GM12878 (cell line): ENCODE data around the gene PDE6A. TPM values are rescaled to one million over a fixed set of nuclear protein-coding genes. Genes with fewer than 3 reads are reported as not detected.
A peak's percentile ranks its signal among the peaks of the same experiment; 100 is the strongest.

Source experiments
- ATAC-seq: fragments of 200-7000 bp; cut with Tn5 transposase; 3 replicates; pipeline ENCODE4 v1.9.1; 2020; ENCODE audit warnings: mild to moderate bottlenecking, moderate library complexity
- BruUV-seq: library from RNA; stranded (reverse); fragments of 400-500 nt; replicated peaks from 2 replicates; lab custom pipeline; 2021; lab: Mats Ljungman, UMichigan
- CTCF ChIA-PET: fragments of 300-600 bp; sonication (Branson Sonifier 250); formaldehyde crosslinking; extraction: SDS; loops from one replicate; lab custom pipeline; 2021; ENCODE audit warnings: inconsistent platforms; lab: Yijun Ruan, JAX
- POLR2A ChIA-PET: fragments of 350-600 bp; formaldehyde crosslinking; extraction: SDS; loops from one replicate; lab custom pipeline; 2021; ENCODE audit warnings: inconsistent platforms; lab: Charles Lee
- RAD21 ChIA-PET: fragments of 300-600 bp; sonication (Branson Sonifier 250); formaldehyde crosslinking; loops from one replicate; lab custom pipeline; 2023; ENCODE audit warnings: antibody characterized with exemption; ENCODE audit not compliant: unreplicated experiment; lab: Charles Lee
- SMC1A ChIA-PET: fragments of 300-600 bp; sonication (Branson Sonifier 250); formaldehyde crosslinking; loops from one replicate; lab custom pipeline; 2023; ENCODE audit not compliant: unreplicated experiment, uncharacterized antibody; lab: Charles Lee
- DNase-seq: peaks from one replicate; pipeline ENCODE4 v3.0.0-alpha.2; 2011; ENCODE audit warnings: low read depth, low spot score
- FAIRE-seq: peaks from 3 replicates; lab custom pipeline; 2011; peaks lifted over from hg19 to GRCh38; lab: Jason Lieb, UNC
- H2AFZ ChIP-seq: 2 replicates; pipeline ENCODE4 v1.6.0; 2011; ENCODE audit warnings: low read depth, low read length, control low read depth; ENCODE audit not compliant: control insufficient read depth
- H3K27ac ChIP-seq: 2 replicates; pipeline ENCODE4 v1.5.1; 2011; ENCODE audit warnings: control low read depth; ENCODE audit not compliant: control insufficient read depth, insufficient read depth
- H3K27me3 ChIP-seq, 2 experiments: replicated peaks in 1 of 2; 2 replicates each; pipeline versions ENCODE4 v1.6.0 to v1.6.1; 2011; ENCODE audit warnings: low read length in 1 of 2; ENCODE audit not compliant: control insufficient read depth in 2 of 2, insufficient read depth in 2 of 2
- H3K36me3 ChIP-seq, 2 experiments: 2 replicates each; pipeline ENCODE4 v1.5.1; 2011; ENCODE audit warnings: low read length in 1 of 2; ENCODE audit not compliant: control insufficient read depth in 2 of 2, insufficient read depth in 2 of 2
- H3K4me1 ChIP-seq: 2 replicates; pipeline ENCODE4 v1.6.1; 2011; ENCODE audit warnings: mild to moderate bottlenecking, low read length, moderate library complexity, mixed read lengths; ENCODE audit not compliant: control insufficient read depth, insufficient read depth
- H3K4me2 ChIP-seq: 2 replicates; pipeline ENCODE4 v1.6.0; 2011; ENCODE audit warnings: control low read depth; ENCODE audit not compliant: control insufficient read depth, insufficient read depth
- H3K4me3 ChIP-seq: fragments of 200-600 bp; sonication (generic); 2 replicates; pipeline ENCODE4 v1.5.1; 2016
- H3K79me2 ChIP-seq: 2 replicates; pipeline ENCODE4 v1.6.0; 2011; ENCODE audit warnings: low read length; ENCODE audit not compliant: control insufficient read depth, insufficient read depth
- H3K9ac ChIP-seq: 2 replicates; pipeline ENCODE4 v1.8.0; 2011; ENCODE audit warnings: low read length, control low read depth, mixed read lengths; ENCODE audit not compliant: control insufficient read depth, insufficient read depth
- H3K9me3 ChIP-seq: replicated peaks from 3 replicates; pipeline ENCODE4 v1.5.1; 2011; ENCODE audit warnings: mild to moderate bottlenecking, low read length; ENCODE audit not compliant: control insufficient read depth, insufficient read depth
- H4K20me1 ChIP-seq: 2 replicates; pipeline ENCODE4 v1.6.0; 2011; ENCODE audit not compliant: control insufficient read depth, insufficient read depth
- CBX3 ChIP-seq: fragments of 200-600 bp; sonication (generic); IDR thresholded peaks from 2 replicates; pipeline ENCODE4 v1.6.1; 2016; ENCODE audit warnings: low read depth, borderline replicate concordance
- CTCF ChIP-seq, 3 experiments: IDR thresholded peaks in 2 of 3; conservative IDR thresholded peaks in 1 of 3; 2 replicates each; pipeline ENCODE4 v1.5.1; 2011; ENCODE audit warnings: low read depth in 3 of 3, low read length in 3 of 3, mild to moderate bottlenecking in 3 of 3, control low read depth in 2 of 3, moderate library complexity in 2 of 3, inconsistent platforms in 1 of 3, mixed read lengths in 1 of 3; ENCODE audit not compliant: control insufficient read depth in 2 of 3, insufficient read depth in 1 of 3; ENCODE audit errors: extremely low read depth in 1 of 3
- POU2F2 ChIP-seq: IDR thresholded peaks from 3 replicates; pipeline ENCODE4 v1.6.1; 2011; ENCODE audit warnings: low read depth, mild to moderate bottlenecking, low read length, borderline replicate concordance
- RAD21 ChIP-seq: IDR thresholded peaks from 2 replicates; pipeline ENCODE4 v1.6.1; 2011; ENCODE audit warnings: mild to moderate bottlenecking, low read depth, low read length, moderate library complexity; ENCODE audit not compliant: insufficient read depth
- WGBS: methylation state at CpG from one replicate; pipeline ENCODE4 v1.1.6; 2016; ENCODE audit warnings: low lambda C conversion rate; ENCODE audit not compliant: insufficient replicate concordance, insufficient coverage; ENCODE audit errors: missing lambda C conversion rate; 5-methylcytosine and 5-hydroxymethylcytosine counted together
- in situ Hi-C: fragments of 300-500 bp; cut with MboI; formaldehyde crosslinking; loops from 9 replicates; pipeline ENCODE4 v1.14.3; 2018; ENCODE audit warnings: mixed read lengths
- intact Hi-C: fragments of 100-400 bp; cut with micrococcal nuclease; formaldehyde crosslinking; loops from one replicate; pipeline ENCODE4 v1.14.2; 2022; ENCODE audit not compliant: unreplicated experiment
- polyA plus RNA-seq, 11 experiments: library from polyadenylated mRNA; depleted of rRNA in 4 of 11; unstranded in 6 of 11; stranded (reverse) in 5 of 11; fragments of >200 nt; fragmentation: Nextera tagmentation in 4 of 11; fragmentation: Illumina TruSeq in 1 of 11; extraction: Ambion mirVana in 4 of 11; extraction: Trizol in 1 of 11; gene quantifications; 1 replicate in 1 of 11; 2 replicates in 10 of 11; pipeline versions ENCODE4 v1.2.1 to v1.2.3, GENCODE V29; 2011 to 2016; ENCODE audit warnings: inconsistent platforms in 2 of 11, missing spikeins in 2 of 11, low read depth in 1 of 11
- total RNA-seq, 4 experiments: library from RNA; depleted of rRNA in 3 of 4; stranded (reverse); fragments of >200 nt in 3 of 4; fragmentation: Illumina TruSeq in 1 of 4; extraction: Trizol in 1 of 4; gene quantifications; 2 replicates each; pipeline versions ENCODE4 v1.2.1 to v1.2.3, GENCODE V29; 2013 to 2021

PDE6A gene
- total and polyA plus RNA-seq, 10 of the 15 experiments (the other 5 are each of a cell fraction or from before 2014, with no cell fraction given) = 0.05 to 0.26 TPM; not detected in 8

- H3K36me3 ChIP-seq = peaks cover 7 to 32% of the 10 kb centered on the region in 2 experiments; a peak in 3 of 4 replicates
- no peaks in the 10 kb centered on the region for H3K79me2 ChIP-seq
- no peak for DNase-seq
- no peaks in the 10 kb centered on the region for H3K27me3 ChIP-seq
- no peak overlapping the region for H3K27ac ChIP-seq
- RAD21 ChIA-PET = interaction anchor here (0.9 to 12.6 kb wide), 3 partner anchors 8 to 155 kb away, joined by 3 to 137 read pairs (median 5); no protein-coding TSS in a partner anchor
- POLR2A ChIA-PET = interaction anchor here (0.6 kb wide), 1 partner anchor 27 kb away, joined by 3 read pairs; no protein-coding TSS in a partner anchor
- TF ChIP-seq POU2F2 (no peak), RAD21 (peak; percentile 24), CTCF (IDR thresholded peaks at IDR 0.05 in 2 of 3, conservative IDR thresholded peaks at IDR 0.05 in 1 of 3; ENCODE audit: control insufficient read depth in 2 of 3, extremely low read depth in 1 of 3, insufficient read depth in 1 of 3, low read depth in 3 of 3, low read length in 3 of 3) (peak; percentile 27 to 34 (median 31); a peak in 3 of 6 replicates), CBX3 (no peak)
- H3K4me1 ChIP-seq = no peaks in the 10 kb centered on the region
- FAIRE-seq = no peak
- no peak overlapping the region for H3K4me3 ChIP-seq
- SMC1A ChIA-PET = interaction anchor here (0.8 to 6.4 kb wide), 8 partner anchors 16 to 392 kb away, joined by 3 to 81 read pairs (median 5); no protein-coding TSS in a partner anchor
- WGBS = 96% methylated on average over 6 of the region's 7 CpGs
- H2AFZ ChIP-seq = no peak overlapping the region
- CTCF ChIA-PET = interaction anchor here (0.9 to 15.7 kb wide), 7 partner anchors 10 to 177 kb away, joined by 3 to 462 read pairs (median 4); no protein-coding TSS in a partner anchor
- no TSS peak for BruUV-seq
- H3K9ac ChIP-seq = no peak overlapping the region
- H4K20me1 ChIP-seq = no peaks in the 10 kb centered on the region
- in situ Hi-C loops = loop anchor here (5.0 kb wide), 1 partner anchor 150 kb away; no protein-coding TSS in a partner anchor
- intact Hi-C loops = no loop called here
- peak; percentile 46 for ATAC-seq
- no peaks in the 10 kb centered on the region for H3K9me3 ChIP-seq
- H3K4me2 ChIP-seq = no peak overlapping the region
These were observed 106.8 kb downstream of the PDE6A start for GRCh38 chr5:149837680-149838269.
